Mammary epithelial cell (primary cell): ENCODE data around the gene PRKCA.

Source experiments
- EZH2 ChIP-seq: IDR thresholded peaks from 2 replicates; pipeline ENCODE4 v1.6.1; 2012; ENCODE audit warnings: low read length, inconsistent platforms, borderline replicate concordance
- TF ChIP-seq, protein P1 (sequence below), 2 donors: IDR thresholded peaks in 1 of 2; conservative IDR thresholded peaks in 1 of 2; 2 replicates each; pipeline ENCODE4 v1.5.1; 2011 to 2012; ENCODE audit warnings: inconsistent platforms in 2 of 2, low read length in 2 of 2, mild to moderate bottlenecking in 2 of 2, control low read depth in 1 of 2, low read depth in 1 of 2; ENCODE audit not compliant: insufficient read depth in 1 of 2; ENCODE audit errors: extremely low read depth in 1 of 2

DNA sequence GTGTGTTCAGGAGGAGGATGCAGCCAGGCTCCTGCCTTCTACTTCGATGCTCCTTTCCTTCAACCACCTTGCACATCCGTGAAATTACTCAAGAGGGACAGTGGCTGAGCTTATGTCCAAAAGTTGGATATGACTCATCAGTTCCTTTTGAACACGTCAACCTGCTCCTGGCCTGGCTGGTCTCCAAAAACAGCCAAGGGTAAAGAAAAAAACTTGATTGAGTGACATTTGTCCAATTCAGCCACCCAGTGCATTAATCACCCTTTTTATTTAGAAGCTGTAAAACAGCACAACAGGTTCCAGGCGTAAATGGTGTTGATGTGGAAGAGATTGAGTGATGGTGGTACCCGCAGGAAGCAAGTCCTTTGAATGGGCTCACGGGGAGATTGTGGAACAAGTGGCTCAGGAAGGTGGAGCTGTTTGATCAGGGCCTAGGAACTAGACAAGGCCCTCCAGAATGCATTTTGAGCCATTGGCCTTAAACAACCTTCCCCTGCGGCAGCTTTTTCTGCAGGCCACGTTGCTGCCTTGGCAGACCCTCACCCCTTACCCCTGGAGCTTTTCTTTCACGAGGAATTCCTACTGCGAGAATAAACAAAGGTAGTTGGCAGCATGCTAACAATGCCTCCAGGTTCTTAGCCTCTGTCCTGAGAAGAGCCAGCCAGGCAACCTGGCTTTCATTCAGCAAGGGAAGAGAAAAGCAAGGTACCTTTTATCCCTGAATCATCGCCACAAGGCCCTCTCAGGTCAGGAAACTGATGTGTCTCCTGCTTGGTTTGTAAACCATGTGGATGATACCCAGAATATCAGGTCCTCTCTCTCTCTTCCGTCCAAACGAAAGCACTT, 359.2 kb downstream of the PRKCA start:
- TF ChIP-seq, protein P1, sequence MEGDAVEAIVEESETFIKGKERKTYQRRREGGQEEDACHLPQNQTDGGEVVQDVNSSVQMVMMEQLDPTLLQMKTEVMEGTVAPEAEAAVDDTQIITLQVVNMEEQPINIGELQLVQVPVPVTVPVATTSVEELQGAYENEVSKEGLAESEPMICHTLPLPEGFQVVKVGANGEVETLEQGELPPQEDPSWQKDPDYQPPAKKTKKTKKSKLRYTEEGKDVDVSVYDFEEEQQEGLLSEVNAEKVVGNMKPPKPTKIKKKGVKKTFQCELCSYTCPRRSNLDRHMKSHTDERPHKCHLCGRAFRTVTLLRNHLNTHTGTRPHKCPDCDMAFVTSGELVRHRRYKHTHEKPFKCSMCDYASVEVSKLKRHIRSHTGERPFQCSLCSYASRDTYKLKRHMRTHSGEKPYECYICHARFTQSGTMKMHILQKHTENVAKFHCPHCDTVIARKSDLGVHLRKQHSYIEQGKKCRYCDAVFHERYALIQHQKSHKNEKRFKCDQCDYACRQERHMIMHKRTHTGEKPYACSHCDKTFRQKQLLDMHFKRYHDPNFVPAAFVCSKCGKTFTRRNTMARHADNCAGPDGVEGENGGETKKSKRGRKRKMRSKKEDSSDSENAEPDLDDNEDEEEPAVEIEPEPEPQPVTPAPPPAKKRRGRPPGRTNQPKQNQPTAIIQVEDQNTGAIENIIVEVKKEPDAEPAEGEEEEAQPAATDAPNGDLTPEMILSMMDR (conservative IDR thresholded peaks at IDR 0.05 in 1 of 2, IDR thresholded peaks at IDR 0.05 in 1 of 2; ENCODE audit: extremely low read depth in 1 of 2, insufficient read depth in 1 of 2, low read depth in 1 of 2, low read length in 2 of 2), result no peak
- no peak for TF ChIP-seq EZH2
